ENCODE measurements around the gene MAPKAP1.

DNA sequence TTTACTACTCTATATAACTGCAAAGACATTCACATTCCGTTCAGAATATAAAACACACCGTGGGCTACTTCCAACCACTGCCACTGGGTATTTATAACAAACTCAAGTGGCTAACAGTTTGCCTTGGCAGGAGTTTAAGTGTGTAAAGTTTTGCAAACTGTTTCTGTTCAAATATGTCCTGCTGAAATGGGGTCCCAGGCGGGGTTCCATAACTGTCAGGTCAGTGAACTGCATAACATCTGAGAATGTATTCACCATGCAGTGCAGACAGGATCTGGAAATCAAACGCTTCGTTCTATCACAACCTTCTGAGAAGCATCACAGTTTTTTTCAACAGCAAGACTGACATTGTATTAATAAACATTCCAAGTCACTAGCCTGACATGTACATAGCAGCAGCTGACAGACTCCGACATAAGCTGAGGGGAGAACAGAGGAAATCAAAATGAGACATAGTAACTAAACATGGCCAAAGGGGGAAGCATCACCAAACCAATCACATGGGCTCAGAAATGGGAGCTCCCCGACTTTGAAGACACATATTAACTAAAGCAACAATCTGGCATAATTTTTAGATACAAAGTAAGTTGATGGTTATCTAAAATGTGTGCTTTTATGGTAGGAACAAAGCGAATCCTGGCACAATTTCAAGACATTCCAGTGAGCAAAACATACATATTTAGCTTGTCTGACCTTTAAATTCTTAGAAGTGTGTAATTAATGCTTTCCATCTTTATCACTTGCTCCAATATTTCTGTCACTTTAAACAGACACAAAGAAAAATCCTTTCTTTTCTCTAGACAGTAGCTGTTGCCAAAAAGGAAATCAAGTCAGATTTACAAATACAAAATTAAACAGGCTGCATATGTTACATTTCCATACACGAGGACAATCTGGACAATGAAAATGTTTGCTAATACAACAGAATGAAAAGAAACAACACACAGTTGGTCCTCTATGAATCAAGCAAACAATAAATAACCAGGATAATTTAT lies 156.8 kb downstream of the MAPKAP1 start:
- TF ChIP-seq CEBPB (tag; IDR thresholded peaks at IDR 0.05) (no peak), BRCA1 (IDR thresholded peaks at IDR 0.05) (no peak), BRCA1 (CRISPR knock-in tag; IDR thresholded peaks at IDR 0.05) (no peak), PURB (CRISPR knock-in tag; IDR thresholded peaks at IDR 0.05; ENCODE audit: low read depth) (no peak), FOS (IDR thresholded peaks at IDR 0.05; ENCODE audit: extremely low read depth, insufficient read length) (no peak), MED1 (CRISPR knock-in tag; IDR thresholded peaks at IDR 0.05; ENCODE audit: borderline replicate concordance) (no peak)
- TF ChIP-seq, protein P1, sequence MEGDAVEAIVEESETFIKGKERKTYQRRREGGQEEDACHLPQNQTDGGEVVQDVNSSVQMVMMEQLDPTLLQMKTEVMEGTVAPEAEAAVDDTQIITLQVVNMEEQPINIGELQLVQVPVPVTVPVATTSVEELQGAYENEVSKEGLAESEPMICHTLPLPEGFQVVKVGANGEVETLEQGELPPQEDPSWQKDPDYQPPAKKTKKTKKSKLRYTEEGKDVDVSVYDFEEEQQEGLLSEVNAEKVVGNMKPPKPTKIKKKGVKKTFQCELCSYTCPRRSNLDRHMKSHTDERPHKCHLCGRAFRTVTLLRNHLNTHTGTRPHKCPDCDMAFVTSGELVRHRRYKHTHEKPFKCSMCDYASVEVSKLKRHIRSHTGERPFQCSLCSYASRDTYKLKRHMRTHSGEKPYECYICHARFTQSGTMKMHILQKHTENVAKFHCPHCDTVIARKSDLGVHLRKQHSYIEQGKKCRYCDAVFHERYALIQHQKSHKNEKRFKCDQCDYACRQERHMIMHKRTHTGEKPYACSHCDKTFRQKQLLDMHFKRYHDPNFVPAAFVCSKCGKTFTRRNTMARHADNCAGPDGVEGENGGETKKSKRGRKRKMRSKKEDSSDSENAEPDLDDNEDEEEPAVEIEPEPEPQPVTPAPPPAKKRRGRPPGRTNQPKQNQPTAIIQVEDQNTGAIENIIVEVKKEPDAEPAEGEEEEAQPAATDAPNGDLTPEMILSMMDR (IDR thresholded peaks at IDR 0.05 in 2 of 3, conservative IDR thresholded peaks at IDR 0.05 in 1 of 3; ENCODE audit: insufficient read depth in 2 of 3, low read depth in 1 of 3, low read length in 3 of 3), result no peak
- TF ChIP-seq, protein P2, sequence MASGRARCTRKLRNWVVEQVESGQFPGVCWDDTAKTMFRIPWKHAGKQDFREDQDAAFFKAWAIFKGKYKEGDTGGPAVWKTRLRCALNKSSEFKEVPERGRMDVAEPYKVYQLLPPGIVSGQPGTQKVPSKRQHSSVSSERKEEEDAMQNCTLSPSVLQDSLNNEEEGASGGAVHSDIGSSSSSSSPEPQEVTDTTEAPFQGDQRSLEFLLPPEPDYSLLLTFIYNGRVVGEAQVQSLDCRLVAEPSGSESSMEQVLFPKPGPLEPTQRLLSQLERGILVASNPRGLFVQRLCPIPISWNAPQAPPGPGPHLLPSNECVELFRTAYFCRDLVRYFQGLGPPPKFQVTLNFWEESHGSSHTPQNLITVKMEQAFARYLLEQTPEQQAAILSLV (tag; IDR thresholded peaks at IDR 0.05), result no peak

Measured in K562 (cell line).